HepG2 (cell line): Measurements from ENCODE around the gene DCUN1D2.

Experiments
- CCDC6 ChIP-seq: sonication (generic); formaldehyde crosslinking; IDR thresholded peaks from 2 replicates; pipeline ENCODE4 v1.8.1; 2022; ENCODE audit warnings: mild to moderate bottlenecking, missing genetic modification reagents, moderate library complexity
- EHMT2 ChIP-seq: fragments of 200-600 bp; sonication (generic); IDR thresholded peaks from 2 replicates; pipeline ENCODE4 v1.7.0; 2017; ENCODE audit warnings: antibody characterized with exemption, low read depth, low read length, borderline replicate concordance
- ZNF24 ChIP-seq: fragments of 450-650 bp; IDR thresholded peaks from 2 replicates; pipeline ENCODE4 v1.6.1; 2017; ENCODE audit warnings: antibody characterized with exemption, mild to moderate bottlenecking
- TF ChIP-seq, protein P1 (sequence below): sonication (generic); formaldehyde crosslinking; IDR thresholded peaks from 2 replicates; pipeline ENCODE4 v1.8.0; 2022; ENCODE audit warnings: low read depth, missing genetic modification reagents
- TF ChIP-seq, protein P2 (sequence below): sonication (generic); formaldehyde crosslinking; IDR thresholded peaks from 2 replicates; pipeline ENCODE4; 2020; ENCODE audit warnings: missing genetic modification reagents, mild to moderate bottlenecking, borderline replicate concordance
- TF ChIP-seq, protein P3 (sequence below): sonication (generic); formaldehyde crosslinking; IDR thresholded peaks from 2 replicates; pipeline ENCODE4 v1.5.0; 2020; ENCODE audit warnings: mild to moderate bottlenecking, missing genetic modification reagents, moderate library complexity
- TF ChIP-seq, protein P4 (sequence below): sonication (generic); formaldehyde crosslinking; IDR thresholded peaks from 2 replicates; pipeline ENCODE4 v1.4.0; 2020; ENCODE audit warnings: missing genetic modification reagents

DNA sequence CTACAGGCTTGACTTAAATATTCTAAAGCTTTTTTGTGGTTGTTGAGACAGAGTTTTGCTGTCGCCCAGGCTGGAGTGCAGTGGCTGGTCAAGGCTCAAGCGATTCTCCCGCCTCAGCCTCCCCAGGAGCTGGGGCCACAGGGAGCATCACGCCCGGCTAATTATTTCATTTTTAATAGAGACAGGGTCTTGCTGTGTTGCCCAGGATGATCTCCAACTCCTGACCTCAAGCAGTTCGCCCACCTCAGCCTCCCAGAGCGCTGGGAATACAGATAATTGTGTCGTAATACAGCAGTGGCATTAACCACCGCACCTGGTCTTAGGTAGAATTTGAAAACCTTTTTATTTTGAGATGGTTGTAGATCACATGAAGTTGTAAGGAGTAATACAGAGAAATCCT, 1.5 kb upstream of the DCUN1D2 start:
- TF ChIP-seq, protein P1, sequence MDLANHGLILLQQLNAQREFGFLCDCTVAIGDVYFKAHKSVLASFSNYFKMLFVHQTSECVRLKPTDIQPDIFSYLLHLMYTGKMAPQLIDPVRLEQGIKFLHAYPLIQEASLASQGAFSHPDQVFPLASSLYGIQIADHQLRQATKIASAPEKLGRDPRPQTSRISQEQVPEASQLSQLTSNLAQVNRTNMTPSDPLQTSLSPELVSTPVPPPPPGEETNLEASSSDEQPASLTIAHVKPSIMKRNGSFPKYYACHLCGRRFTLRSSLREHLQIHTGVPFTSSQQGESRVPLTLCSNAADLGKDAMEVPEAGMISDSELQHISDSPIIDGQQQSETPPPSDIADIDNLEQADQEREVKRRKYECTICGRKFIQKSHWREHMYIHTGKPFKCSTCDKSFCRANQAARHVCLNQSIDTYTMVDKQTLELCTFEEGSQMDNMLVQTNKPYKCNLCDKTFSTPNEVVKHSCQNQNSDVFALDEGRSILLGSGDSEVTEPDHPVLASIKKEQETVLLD (CRISPR knock-in tag) = no peak
- TF ChIP-seq, protein P2, sequence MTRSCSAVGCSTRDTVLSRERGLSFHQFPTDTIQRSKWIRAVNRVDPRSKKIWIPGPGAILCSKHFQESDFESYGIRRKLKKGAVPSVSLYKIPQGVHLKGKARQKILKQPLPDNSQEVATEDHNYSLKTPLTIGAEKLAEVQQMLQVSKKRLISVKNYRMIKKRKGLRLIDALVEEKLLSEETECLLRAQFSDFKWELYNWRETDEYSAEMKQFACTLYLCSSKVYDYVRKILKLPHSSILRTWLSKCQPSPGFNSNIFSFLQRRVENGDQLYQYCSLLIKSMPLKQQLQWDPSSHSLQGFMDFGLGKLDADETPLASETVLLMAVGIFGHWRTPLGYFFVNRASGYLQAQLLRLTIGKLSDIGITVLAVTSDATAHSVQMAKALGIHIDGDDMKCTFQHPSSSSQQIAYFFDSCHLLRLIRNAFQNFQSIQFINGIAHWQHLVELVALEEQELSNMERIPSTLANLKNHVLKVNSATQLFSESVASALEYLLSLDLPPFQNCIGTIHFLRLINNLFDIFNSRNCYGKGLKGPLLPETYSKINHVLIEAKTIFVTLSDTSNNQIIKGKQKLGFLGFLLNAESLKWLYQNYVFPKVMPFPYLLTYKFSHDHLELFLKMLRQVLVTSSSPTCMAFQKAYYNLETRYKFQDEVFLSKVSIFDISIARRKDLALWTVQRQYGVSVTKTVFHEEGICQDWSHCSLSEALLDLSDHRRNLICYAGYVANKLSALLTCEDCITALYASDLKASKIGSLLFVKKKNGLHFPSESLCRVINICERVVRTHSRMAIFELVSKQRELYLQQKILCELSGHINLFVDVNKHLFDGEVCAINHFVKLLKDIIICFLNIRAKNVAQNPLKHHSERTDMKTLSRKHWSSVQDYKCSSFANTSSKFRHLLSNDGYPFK = no peak
- TF ChIP-seq EHMT2 (no peak), ZNF24 (no peak), CCDC6 (CRISPR knock-in tag) (no peak)
- TF ChIP-seq, protein P3, sequence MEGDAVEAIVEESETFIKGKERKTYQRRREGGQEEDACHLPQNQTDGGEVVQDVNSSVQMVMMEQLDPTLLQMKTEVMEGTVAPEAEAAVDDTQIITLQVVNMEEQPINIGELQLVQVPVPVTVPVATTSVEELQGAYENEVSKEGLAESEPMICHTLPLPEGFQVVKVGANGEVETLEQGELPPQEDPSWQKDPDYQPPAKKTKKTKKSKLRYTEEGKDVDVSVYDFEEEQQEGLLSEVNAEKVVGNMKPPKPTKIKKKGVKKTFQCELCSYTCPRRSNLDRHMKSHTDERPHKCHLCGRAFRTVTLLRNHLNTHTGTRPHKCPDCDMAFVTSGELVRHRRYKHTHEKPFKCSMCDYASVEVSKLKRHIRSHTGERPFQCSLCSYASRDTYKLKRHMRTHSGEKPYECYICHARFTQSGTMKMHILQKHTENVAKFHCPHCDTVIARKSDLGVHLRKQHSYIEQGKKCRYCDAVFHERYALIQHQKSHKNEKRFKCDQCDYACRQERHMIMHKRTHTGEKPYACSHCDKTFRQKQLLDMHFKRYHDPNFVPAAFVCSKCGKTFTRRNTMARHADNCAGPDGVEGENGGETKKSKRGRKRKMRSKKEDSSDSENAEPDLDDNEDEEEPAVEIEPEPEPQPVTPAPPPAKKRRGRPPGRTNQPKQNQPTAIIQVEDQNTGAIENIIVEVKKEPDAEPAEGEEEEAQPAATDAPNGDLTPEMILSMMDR (CRISPR knock-in tag) = no peak
- TF ChIP-seq, protein P4, sequence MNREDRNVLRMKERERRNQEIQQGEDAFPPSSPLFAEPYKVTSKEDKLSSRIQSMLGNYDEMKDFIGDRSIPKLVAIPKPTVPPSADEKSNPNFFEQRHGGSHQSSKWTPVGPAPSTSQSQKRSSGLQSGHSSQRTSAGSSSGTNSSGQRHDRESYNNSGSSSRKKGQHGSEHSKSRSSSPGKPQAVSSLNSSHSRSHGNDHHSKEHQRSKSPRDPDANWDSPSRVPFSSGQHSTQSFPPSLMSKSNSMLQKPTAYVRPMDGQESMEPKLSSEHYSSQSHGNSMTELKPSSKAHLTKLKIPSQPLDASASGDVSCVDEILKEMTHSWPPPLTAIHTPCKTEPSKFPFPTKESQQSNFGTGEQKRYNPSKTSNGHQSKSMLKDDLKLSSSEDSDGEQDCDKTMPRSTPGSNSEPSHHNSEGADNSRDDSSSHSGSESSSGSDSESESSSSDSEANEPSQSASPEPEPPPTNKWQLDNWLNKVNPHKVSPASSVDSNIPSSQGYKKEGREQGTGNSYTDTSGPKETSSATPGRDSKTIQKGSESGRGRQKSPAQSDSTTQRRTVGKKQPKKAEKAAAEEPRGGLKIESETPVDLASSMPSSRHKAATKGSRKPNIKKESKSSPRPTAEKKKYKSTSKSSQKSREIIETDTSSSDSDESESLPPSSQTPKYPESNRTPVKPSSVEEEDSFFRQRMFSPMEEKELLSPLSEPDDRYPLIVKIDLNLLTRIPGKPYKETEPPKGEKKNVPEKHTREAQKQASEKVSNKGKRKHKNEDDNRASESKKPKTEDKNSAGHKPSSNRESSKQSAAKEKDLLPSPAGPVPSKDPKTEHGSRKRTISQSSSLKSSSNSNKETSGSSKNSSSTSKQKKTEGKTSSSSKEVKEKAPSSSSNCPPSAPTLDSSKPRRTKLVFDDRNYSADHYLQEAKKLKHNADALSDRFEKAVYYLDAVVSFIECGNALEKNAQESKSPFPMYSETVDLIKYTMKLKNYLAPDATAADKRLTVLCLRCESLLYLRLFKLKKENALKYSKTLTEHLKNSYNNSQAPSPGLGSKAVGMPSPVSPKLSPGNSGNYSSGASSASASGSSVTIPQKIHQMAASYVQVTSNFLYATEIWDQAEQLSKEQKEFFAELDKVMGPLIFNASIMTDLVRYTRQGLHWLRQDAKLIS (CRISPR knock-in tag) = no peak
